NT2/D1 (cell line): Measurements from ENCODE around the gene ILF2.
"Not testable (repeated sequence)": the region's sequence is repeated elsewhere in the genome, so short reads cannot be mapped to it uniquely, and the experiment has no call there.

Source experiments
- DNase-seq: peaks from one replicate; pipeline ENCODE4 v3.0.0-alpha.2; 2011; ENCODE audit warnings: low read depth, low spot score
- H3K27me3 ChIP-seq: 2 replicates; pipeline ENCODE4 v1.6.0; 2011; ENCODE audit warnings: mild to moderate bottlenecking; ENCODE audit not compliant: insufficient read length, insufficient read depth
- H3K36me3 ChIP-seq: 2 replicates; pipeline ENCODE4 v1.6.1; 2011; ENCODE audit warnings: mild to moderate bottlenecking, low read length, mixed read lengths; ENCODE audit not compliant: insufficient read depth, insufficient read length
- H3K4me1 ChIP-seq: 2 replicates; pipeline ENCODE4 v1.5.1; 2011; ENCODE audit not compliant: insufficient read depth, insufficient read length
- H3K4me3 ChIP-seq: 2 replicates; pipeline ENCODE4 v1.5.1; 2011; ENCODE audit warnings: low read depth; ENCODE audit not compliant: insufficient read length
- H3K9ac ChIP-seq: 2 replicates; pipeline ENCODE4 v1.6.0; 2011; ENCODE audit warnings: low read depth; ENCODE audit not compliant: insufficient read length
- H3K9me3 ChIP-seq: 2 replicates; pipeline ENCODE4 v1.5.1; 2011; ENCODE audit warnings: mild to moderate bottlenecking, low read length; ENCODE audit not compliant: insufficient read depth
- SUZ12 ChIP-seq: IDR thresholded peaks from 2 replicates; pipeline ENCODE4 v1.6.1; 2011; ENCODE audit not compliant: insufficient read length, insufficient read depth; ENCODE audit errors: extremely low read depth
- YY1 ChIP-seq: IDR thresholded peaks from 2 replicates; pipeline ENCODE4 v1.6.1; 2011; ENCODE audit not compliant: insufficient read length, insufficient read depth
- ZNF274 ChIP-seq: IDR thresholded peaks from 2 replicates; pipeline ENCODE4 v1.6.1; 2011; ENCODE audit warnings: mild to moderate bottlenecking, low read depth, low read length

Gene ILF2

DNA sequence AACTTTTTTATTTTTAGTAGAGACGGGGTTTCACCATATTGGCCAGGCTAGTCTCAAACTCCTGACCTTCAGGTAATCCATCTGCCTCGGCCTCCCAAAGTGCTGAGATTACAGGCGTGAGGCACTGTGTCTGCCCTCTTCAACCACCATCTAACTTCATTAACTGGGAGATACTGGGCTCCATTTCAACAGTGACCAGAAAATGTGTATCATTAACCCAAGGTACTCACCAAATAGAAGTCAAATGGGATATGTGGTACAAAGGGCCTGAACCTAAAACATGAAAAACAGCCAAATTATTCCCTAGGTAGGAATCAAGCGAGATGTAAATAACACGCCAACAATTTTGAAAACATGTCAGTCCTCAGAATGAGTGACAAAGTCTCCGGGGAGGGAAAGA, 1.2 kb downstream of the ILF2 start:
- H3K9me3 ChIP-seq = no peaks in the 10 kb centered on the region
- peaks cover 57% of the 10 kb centered on the region for H3K36me3 ChIP-seq
- TF ChIP-seq YY1 (no peak), ZNF274 (no peak), SUZ12 (no peak)
- peak overlapping the region; percentile 85 for H3K9ac ChIP-seq
- H3K27me3 ChIP-seq = no peaks in the 10 kb centered on the region
- peaks cover 4% of the 10 kb centered on the region for H3K4me1 ChIP-seq
- DNase-seq = no peak
- peak overlapping the region; percentile 62 for H3K4me3 ChIP-seq

- not testable (repeated sequence) for H3K4me1 ChIP-seq, H3K4me3 ChIP-seq, H3K27me3 ChIP-seq, H3K9me3 ChIP-seq, H3K9ac ChIP-seq, DNase-seq
- peaks cover 66% of the 10 kb centered on the region for H3K36me3 ChIP-seq
Observed at GRCh38 chr1:153668672-153669071, 2.1 kb downstream of the ILF2 start.

DNA sequence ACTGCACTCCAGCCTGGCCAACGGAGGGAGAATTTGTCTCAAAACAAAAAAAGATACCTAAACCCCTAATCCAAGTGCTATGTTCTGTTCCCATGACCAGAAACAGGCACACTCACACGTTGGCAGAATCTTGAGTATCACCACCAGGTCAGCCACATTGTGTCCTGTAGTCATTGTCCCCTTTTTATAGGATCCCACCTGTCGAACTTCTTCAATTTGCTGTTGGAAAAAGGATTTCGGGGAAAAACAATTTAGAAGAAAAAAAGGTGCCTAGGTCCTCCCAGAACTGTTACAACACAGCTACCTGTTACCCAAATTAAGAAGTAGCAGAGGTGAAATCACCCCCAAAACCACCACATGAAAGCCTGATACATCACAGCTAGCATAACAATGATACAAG, 3.4 kb downstream of the ILF2 start:
- TF ChIP-seq ZNF274 (no peak), SUZ12 (no peak), YY1 (no peak)
- DNase-seq = no peak
- H3K4me1 ChIP-seq = peaks cover 4% of the 10 kb centered on the region
- H3K36me3 ChIP-seq = peaks cover 78% of the 10 kb centered on the region
- H3K4me3 ChIP-seq = no peak overlapping the region
- no peaks in the 10 kb centered on the region for H3K9me3 ChIP-seq
- H3K27me3 ChIP-seq = no peaks in the 10 kb centered on the region
- no peak overlapping the region for H3K9ac ChIP-seq

GRCh38 chr1:153663211-153663610, 7.6 kb downstream of the ILF2 start:
- Histone ChIP-seq H3K4me1 (no peaks in the 10 kb centered on the region), H3K27me3 (no peaks in the 10 kb centered on the region), H3K9me3 (no peaks in the 10 kb centered on the region), H3K36me3 (peaks cover 83% of the 10 kb centered on the region), H3K4me3 (no peak overlapping the region), H3K9ac (no peak overlapping the region)
- no peak for TF ChIP-seq SUZ12
- TF ChIP-seq YY1 = no peak
- TF ChIP-seq ZNF274 = no peak
- no peak for DNase-seq

DNA sequence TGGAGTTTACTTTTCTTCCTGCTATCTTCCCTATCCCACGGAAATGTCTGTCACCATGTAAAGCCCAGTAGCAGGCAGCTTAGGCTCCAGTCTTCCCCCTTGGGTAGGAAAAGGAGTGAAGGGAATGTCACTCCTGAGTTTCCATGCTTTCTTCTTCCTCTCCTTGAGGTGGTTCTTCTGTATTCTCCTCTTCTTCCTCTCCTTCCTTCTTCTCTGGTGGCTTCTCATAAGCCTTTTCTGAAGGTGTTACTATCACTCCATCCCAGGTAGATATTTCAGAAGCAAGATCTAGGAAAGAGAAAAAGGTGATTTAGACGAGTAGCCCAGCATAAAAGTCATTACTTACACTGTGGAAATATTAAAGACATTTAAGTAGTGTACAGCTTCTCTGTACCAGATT, 8.5 kb downstream of the ILF2 start:
- Histone ChIP-seq H3K27me3 (no peaks in the 10 kb centered on the region), H3K9ac (no peak overlapping the region), H3K4me1 (no peaks in the 10 kb centered on the region), H3K9me3 (no peaks in the 10 kb centered on the region), H3K4me3 (no peak overlapping the region), H3K36me3 (peaks cover 74% of the 10 kb centered on the region)
- DNase-seq = no peak
- TF ChIP-seq ZNF274 = no peak
- no peak for TF ChIP-seq SUZ12
- TF ChIP-seq YY1 = no peak

- H3K36me3 ChIP-seq = peaks cover 63% of the 10 kb centered on the region
- H3K9ac ChIP-seq = no peak overlapping the region
- no peaks in the 10 kb centered on the region for H3K27me3 ChIP-seq
- no peak for DNase-seq
- TF ChIP-seq YY1 (no peak), ZNF274 (no peak), SUZ12 (no peak)
- H3K4me1 ChIP-seq = no peaks in the 10 kb centered on the region
- H3K9me3 ChIP-seq = no peaks in the 10 kb centered on the region
- no peak overlapping the region for H3K4me3 ChIP-seq
Observed at GRCh38 chr1:153661111-153661708, 9.6 kb downstream of the ILF2 start.

DNA sequence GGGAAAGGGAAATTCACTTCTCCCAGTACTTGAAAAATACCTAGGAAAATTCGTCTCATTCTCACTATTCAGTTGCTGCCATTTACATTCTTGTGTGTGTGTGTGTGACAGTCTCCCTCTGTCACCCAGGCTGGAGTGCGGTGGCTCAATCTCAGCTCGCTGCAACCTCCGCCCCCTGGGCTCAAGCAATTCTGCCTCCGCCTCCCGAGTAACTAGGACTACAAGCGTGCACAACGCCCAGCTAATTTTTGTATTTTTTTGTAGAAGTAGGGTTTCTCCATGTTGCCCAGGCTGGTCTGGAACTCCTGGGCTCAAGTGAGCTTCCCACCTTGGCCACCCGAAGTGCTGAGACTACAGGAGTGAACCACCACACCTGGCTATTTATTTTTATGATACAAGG, 11.1 kb downstream of the ILF2 start:
- Histone ChIP-seq H3K9me3 (no peaks in the 10 kb centered on the region), H3K4me3 (no peak overlapping the region), H3K36me3 (peaks cover 48% of the 10 kb centered on the region), H3K9ac (peak overlapping the region; percentile 6), H3K4me1 (no peaks in the 10 kb centered on the region), H3K27me3 (no peaks in the 10 kb centered on the region)
- no peak for TF ChIP-seq SUZ12
- no peak for TF ChIP-seq YY1
- no peak for TF ChIP-seq ZNF274
- DNase-seq = no peak

GRCh38 chr1:153659175-153659534, 11.6 kb downstream of the ILF2 start:
- no peak for DNase-seq
- H3K9me3 ChIP-seq = no peaks in the 10 kb centered on the region
- H3K9ac ChIP-seq = peak overlapping the region; percentile 93
- peak overlapping the region; percentile 74 for H3K4me3 ChIP-seq
- H3K36me3 ChIP-seq = peaks cover 43% of the 10 kb centered on the region
- H3K27me3 ChIP-seq = no peaks in the 10 kb centered on the region
- no peak for TF ChIP-seq SUZ12
- no peak for TF ChIP-seq YY1
- H3K4me1 ChIP-seq = no peaks in the 10 kb centered on the region
